Pulmonary artery endothelial cell (primary cell): ENCODE data around the gene NAV2. TPM values are rescaled to one million over a fixed set of nuclear protein-coding genes. Genes with fewer than 3 reads are reported as not detected.

ENCODE experiments used
- DNase-seq: peaks from one replicate; pipeline ENCODE4 v3.0.0-alpha.2; 2011; ENCODE audit warnings: low read depth, low spot score
- total RNA-seq: library from RNA; depleted of rRNA; stranded (reverse); fragments of >200 nt; gene quantifications from 2 replicates; pipeline ENCODE4 v1.2.3, GENCODE V29; 2014

NAV2 gene
- total RNA-seq, 1 donor from 2014 or later = 9.5 TPM

GRCh38 chr11:19683862-19684491, 28.7 kb upstream of the NAV2 start:
- no peak for DNase-seq

GRCh38 chr11:19686234-19686633, 26.4 kb upstream of the NAV2 start:
- no peak for DNase-seq

GRCh38 chr11:19687392-19687791, 25.2 kb upstream of the NAV2 start:
- no peak for DNase-seq

DNA sequence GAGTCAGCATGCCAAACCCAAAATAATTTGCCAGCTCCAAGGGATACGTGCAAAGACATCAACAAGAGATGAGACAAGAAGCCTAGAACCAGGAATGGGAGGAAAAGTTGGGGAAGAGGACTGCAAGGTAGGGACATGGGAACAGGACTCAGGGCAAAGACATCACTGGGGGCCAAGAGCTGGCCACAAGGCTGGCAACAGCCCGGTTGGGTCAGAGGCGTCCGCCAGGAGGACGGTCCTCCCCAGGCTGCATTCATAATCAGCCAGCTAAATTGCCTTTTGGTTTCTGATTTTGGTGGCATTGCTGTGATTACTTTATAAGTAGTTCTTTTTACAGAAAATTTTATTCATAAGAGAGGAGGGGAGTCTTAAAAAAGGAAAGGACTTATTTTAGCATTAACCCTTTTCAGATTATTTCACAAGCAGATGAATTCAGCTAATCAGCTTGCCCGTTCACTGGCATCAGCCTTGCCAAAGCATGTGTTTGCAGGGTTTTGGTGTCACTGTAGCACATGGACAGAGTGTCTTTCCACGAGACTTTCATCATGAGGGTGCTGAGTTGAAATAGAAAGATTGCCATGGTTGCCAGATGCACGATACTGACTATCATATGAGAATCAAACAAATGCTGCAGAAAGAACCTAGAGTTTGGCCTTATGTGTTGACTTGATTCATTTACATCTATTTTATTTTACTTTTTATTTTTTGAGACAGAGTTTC, 23.2 kb upstream of the NAV2 start:
- DNase-seq = no peak

GRCh38 chr11:19690885-19691284, 21.8 kb upstream of the NAV2 start:
- no peak for DNase-seq

DNA sequence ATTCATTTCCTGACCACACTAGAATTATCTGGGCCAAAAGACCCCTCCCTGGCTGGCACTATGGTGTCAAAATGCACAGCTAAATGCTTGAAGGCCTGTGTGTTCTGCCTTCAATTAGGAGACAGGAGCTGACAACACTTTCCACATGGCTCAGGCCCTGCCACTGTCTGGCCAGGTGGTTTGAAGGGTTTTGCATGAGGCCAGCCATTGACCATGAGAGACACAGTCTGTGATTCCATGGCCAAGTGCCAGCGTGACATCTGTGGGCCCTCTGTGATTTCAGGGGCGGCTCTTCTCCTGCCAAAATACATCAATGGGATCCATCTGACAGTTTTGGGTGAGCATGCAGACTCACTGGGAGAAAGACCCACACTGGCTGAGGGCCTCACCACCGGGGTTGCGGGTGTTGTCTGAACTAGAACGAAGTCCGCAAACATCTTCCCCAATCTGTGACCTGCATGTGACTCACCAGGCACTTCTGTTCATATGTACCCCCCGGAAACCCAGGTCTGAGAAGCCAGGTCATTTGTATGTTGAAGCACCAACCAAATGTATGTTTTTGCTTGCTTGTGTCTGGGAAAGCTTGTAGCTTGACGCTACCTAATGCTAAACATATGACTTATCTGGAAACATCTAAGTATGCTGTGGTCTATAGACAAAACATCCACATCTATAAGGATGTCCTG, 20.7 kb upstream of the NAV2 start:
- no peak for DNase-seq

DNA sequence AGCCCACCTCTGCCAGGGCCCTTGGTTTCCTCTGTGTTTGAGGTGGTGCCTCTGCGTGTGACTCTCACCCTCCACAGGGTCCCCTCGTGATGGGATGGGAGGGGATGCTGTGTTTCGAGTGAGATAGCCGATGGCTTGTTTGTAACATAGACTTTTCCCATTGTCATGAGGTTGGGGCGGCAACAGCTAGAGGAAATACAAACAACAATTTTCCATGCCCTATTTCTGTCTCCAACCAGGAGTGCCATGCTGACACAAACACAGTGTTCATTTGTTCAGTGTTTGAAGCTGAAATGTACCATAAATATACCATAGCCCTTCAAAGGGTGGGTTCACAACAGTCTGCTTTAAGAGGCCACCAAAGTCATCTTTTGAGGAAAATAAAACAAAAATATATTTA, 19.5 kb upstream of the NAV2 start:
- DNase-seq = no peak

DNA sequence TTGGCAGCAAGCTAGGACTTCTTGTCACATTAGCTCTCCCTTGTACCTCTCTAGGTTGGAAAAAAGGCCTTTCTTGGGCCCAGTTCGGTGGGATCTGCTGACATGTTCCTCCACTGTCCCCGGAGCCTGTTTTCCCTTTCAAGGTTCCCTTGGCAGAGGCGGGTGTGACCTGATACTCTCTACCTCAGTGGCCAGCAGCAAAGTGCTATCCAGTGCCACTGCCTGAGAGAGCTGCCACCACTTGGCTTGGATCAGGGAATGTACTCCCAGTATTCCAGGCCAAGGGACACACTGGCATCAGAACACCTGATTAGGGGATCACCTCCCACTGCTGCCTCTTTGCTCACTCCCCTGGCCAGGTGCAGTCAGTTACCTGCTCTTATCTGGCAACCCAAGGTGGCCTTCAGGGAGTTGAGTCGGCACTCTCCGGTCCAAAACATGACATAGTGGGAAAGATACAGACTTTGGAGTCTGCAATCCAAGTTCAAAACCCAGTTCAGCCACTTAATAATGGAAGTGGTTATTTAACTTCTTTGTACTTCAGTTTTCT, 17.8 kb upstream of the NAV2 start:
- no peak for DNase-seq

- DNase-seq = no peak
Observed at GRCh38 chr11:19696073-19696472, 16.6 kb upstream of the NAV2 start.

- no peak for DNase-seq
Observed at GRCh38 chr11:19696904-19697303, 15.7 kb upstream of the NAV2 start.

GRCh38 chr11:19697721-19698121, 14.9 kb upstream of the NAV2 start:
- no peak for DNase-seq

DNA sequence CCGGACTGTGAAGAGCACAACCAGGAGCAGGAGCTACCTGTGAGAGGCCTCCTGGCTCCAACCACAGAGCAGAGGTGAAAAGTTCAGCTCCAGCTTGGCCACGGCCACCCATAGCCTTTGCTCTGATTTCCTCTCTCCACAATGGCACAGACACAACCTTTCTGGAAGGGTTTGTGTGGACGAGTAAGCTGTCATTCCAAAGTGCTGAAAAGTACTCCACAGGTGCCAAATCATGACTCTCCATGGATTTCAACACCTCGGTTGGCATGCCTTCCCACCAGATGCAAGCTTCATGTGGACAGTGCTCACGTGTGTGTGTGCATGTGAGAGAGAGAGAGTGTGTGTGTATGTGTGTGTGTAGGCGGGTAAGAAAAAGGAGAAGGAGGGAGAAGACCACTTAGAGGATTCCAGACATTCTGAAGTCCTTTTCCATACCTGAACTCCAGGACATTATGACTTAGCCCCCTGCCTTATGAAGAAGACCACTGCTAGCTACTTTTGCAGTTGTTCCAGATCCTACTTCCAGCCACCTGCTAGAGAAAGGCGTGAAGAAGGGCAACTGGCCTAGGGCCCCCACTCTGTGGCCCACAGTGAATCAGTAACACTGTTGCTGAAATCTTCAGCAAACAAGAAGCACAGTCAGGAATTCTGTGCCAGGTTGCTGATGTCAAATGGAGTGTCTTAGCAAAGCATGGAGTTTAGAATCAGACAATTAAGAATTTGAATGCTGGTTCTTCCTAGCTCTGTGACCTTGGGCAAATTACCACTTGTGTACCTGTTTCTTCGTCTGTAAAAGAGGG, 13.9 kb upstream of the NAV2 start:
- no peak for DNase-seq

GRCh38 chr11:19701421-19701820, 11.2 kb upstream of the NAV2 start:
- DNase-seq = no peak

- no peak for DNase-seq
Observed at GRCh38 chr11:19702620-19703019, 10.0 kb upstream of the NAV2 start.

DNA sequence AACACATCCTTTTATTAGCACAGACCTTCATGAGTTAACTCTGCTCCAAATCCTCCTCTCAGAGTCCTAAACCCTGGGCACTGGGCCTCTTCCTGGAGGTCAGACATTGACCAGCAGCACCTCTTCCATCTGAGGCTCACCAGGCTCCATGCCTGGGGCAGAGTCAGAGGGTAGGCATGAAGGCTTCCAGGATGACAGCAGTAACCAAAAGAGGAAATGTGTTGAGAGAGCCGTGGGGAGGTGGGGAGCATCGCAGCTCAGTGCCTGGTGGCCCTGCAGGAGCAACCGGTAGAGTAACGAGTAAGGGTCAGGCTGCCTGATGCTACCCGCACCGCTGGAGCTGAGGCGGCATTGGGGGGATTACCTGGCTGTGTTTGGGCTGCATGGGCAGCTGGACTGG, 9.4 kb upstream of the NAV2 start:
- DNase-seq = no peak

- no peak for DNase-seq
Observed at GRCh38 chr11:19704213-19704612, 8.4 kb upstream of the NAV2 start.

- no peak for DNase-seq
Observed at GRCh38 chr11:19705936-19706335, 6.7 kb upstream of the NAV2 start.

DNA sequence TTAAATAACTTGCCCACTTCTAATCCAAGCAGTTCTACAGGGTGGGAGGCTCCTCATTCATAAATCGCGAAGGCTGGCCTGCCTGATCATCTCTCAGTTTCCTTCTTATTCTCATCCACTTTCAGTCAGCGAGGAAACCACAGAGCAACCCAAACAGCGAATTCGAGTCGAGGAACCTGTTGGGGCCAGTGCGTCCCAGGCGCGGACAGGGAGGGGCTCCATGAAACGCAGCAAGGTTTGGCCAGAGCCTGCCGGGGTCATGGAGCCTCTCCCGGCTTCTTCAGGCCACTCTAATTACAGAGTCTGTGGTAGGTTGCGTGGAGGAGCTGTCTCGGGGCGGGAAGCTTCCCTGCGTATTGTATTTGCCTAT, 741 bp upstream of the NAV2 start:
- DNase-seq = no peak

- no peak for DNase-seq
Observed at GRCh38 chr11:19713196-19714021, 772 bp downstream of the NAV2 start.

DNA sequence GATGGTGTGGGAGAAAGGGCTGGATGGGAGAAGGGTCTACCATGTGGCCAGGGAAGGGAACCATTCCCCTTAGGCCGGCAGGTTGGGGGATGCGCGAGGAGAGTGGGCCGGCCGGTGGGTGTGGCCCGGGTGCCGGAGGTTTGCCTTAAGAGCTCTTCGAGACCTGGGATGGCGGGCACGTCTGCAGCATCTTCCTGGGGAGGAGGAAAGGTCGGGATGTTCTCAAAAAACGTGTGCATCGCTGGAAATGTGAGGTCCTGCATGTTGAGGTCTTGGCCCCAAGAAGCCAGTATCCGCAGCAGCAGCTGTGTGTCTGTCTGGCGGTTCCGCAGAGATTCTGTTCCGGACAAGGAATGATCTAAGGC, 1.4 kb downstream of the NAV2 start:
- DNase-seq = no peak
